22Rv1 (cell line): ENCODE measurements around the gene APBA1.

ENCODE experiments used
- H3K27ac ChIP-seq: fragments of 450-650 bp; 2 replicates; pipeline ENCODE4 v1.5.1; 2017
- ZFX ChIP-seq: fragments of 450-650 bp; IDR thresholded peaks from 2 replicates; pipeline ENCODE4 v1.6.1; 2017; ENCODE audit warnings: antibody characterized with exemption, borderline replicate concordance
- TF ChIP-seq, protein P1 (sequence below): fragments of 450-650 bp; IDR thresholded peaks from 2 replicates; pipeline ENCODE4 v1.5.1; 2017; ENCODE audit warnings: mild to moderate bottlenecking

The APBA1 gene

DNA sequence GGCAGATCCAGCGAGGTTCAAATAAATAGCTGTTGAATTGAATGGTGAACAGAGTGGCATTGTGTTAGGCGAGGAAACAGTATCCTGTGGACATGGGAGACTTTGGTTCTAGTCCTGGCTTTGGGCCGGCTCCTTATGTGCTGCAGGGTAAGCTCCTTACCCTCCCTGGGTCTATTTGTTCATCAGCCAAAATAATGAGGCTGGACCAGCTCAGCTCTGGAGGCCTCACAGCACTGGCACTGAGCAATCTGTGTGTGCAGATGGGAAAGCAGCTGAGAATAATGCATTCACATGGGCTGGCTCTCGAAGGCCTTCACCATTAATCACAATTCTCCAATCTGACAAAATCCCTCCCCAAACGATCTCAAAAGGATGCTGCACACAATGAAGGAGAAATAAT is 81.9 kb downstream of the APBA1 start:
- TF ChIP-seq, protein P1, sequence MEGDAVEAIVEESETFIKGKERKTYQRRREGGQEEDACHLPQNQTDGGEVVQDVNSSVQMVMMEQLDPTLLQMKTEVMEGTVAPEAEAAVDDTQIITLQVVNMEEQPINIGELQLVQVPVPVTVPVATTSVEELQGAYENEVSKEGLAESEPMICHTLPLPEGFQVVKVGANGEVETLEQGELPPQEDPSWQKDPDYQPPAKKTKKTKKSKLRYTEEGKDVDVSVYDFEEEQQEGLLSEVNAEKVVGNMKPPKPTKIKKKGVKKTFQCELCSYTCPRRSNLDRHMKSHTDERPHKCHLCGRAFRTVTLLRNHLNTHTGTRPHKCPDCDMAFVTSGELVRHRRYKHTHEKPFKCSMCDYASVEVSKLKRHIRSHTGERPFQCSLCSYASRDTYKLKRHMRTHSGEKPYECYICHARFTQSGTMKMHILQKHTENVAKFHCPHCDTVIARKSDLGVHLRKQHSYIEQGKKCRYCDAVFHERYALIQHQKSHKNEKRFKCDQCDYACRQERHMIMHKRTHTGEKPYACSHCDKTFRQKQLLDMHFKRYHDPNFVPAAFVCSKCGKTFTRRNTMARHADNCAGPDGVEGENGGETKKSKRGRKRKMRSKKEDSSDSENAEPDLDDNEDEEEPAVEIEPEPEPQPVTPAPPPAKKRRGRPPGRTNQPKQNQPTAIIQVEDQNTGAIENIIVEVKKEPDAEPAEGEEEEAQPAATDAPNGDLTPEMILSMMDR = no peak
- TF ChIP-seq ZFX = no peak
- H3K27ac ChIP-seq = no peak overlapping the region

DNA sequence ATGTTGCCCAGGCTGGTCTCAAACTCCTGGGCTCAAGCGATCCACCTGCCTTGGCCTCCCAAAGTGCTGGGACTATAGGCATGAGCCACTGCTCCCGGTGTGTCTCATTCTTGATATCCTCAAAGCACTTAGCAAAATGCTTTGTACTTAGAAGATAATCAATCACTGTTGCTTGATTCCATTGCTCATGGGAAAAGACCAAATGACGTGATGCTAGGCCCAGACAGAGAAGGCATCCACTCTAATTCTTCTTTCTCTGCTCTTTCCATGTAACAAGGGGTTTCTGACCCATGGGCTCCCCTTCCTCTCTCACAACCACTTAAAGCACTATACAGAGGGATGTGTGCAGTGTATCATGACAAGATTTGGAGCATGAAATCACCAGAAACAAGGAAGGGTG is 83.0 kb downstream of the APBA1 start:
- H3K27ac ChIP-seq = no peak overlapping the region
- no peak for TF ChIP-seq ZFX
- TF ChIP-seq, protein P1 = no peak

DNA sequence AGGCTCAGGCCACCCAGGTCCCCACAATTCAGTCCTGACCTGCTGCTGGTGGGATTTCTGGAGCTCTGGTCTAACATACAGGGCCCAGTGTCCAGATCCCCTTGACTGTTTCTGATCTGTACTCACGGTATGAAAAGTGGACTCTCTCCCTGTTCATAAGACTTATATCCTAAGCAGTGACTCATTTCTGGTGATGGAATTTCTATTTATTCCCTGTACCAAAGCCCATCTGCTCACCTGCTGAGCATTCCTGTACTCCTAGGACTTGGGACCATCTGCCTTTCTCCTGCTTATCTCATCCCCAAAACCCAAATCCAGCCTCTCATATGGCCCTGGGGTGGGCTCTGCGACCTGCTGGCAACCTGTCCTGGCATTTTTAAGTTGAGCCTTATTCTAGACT is 86.6 kb downstream of the APBA1 start:
- no peak for TF ChIP-seq ZFX
- TF ChIP-seq, protein P1 = no peak
- no peak overlapping the region for H3K27ac ChIP-seq

DNA sequence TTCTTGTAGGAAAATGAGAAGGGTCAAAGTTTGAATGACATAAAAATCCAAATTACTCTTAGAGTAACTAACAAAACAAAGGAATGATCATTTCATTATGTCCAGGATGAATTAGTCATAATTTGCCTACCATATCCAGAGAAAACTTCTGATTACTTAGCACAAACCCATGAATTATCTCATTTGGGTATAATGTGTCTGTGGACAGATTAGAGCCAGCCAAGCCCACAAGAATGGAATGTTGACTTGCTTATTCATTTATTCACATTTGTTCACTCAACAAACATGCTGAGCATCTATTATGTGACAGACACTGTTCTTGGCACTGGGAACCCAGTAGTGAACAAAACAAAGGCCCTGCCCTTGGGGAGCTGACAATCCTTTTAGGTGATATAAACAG is 87.4 kb downstream of the APBA1 start:
- no peak overlapping the region for H3K27ac ChIP-seq
- no peak for TF ChIP-seq ZFX
- TF ChIP-seq, protein P1 = no peak

DNA sequence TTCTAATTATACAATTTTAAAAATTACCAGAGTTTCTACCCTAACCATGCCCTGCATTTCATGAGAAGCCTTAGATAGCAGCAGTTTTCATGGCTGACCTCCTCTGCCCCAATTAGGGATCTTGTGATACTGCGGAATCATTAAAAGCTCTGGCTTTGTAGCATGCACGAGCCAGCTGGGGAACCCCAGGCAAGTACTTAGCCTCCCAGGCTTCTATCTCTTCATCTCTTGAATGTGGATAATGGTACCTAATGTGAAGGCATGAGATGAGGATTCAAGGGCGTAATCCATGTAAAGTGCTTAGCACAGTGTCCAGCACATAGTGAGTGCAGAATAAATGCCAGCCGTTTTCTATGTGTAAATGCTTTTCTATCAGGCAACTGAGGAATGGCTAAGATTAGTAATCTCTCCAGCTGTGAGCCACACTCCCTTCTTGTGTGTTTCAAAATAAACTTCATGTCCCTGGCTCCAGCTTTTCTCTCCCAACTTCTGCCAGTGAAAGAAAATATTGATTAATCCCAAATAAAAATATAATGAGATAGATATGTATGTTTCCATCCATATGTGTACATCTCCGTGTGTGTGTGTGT is 88.4 kb downstream of the APBA1 start:
- H3K27ac ChIP-seq = no peak overlapping the region
- no peak for TF ChIP-seq ZFX
- TF ChIP-seq, protein P1 = no peak

DNA sequence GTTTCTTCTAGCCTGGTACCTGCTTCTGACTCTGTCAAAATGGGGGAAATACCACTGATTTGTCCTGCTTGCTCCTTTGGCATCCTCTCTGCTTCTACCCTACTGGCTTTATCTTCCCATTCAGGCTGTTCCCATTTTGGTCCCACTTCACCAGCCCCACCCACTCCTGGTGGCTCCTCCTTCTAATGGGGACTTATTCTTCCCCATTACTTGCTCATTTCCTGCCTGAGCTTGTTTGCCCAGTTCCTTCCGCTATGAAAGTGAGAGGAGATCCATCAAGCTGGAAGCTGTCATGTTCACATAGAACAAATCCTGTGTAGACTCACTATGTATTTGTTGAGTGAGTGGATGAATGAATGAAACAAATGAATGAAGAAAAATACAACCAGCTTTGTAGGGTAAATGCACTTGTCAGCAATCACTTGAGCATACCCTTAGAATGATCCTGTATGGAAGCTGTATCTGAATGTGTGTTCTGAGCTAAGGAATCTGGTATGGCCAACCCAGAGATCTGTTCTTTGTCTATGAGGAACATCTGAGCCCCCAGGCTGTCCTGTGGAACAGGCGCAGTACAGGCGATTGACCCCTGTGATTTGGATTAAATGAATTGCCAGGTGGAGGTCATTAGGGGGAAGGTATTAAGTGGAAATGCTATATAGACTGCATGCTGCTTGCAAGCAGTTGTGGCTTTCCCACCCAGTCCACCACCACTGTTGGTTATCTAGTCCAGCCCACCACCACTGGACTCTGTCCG is 89.5 kb downstream of the APBA1 start:
- H3K27ac ChIP-seq = no peak overlapping the region
- TF ChIP-seq, protein P1 = no peak
- TF ChIP-seq ZFX = no peak

DNA sequence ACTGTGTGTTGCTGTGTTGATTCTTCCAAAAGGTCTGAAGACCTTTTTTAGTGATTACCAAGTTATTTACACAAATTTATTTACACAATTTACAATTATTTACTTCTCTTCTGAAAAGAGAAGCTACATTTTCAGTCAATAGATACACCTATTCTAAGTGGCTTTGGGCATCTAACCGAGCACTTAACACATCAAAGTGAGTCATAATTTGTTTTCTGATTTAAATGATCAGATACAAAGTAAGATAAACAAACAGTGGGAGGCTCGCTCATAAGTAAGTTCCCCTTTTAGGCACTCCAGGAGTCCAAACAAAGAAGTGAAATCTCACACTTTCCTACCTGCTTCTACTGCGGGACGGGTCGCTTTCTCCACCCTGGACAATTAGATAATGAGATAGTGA is 90.2 kb downstream of the APBA1 start:
- TF ChIP-seq ZFX = no peak
- TF ChIP-seq, protein P1 = no peak
- no peak overlapping the region for H3K27ac ChIP-seq
